MM.1S (cell line): ENCODE results near the gene MEF2C.

Experiments used
- DNase-seq: peaks from one replicate; pipeline ENCODE4 v3.0.0-alpha.2; 2015
- H2AFZ ChIP-seq: fragments of 300-600 bp; sonication (generic); 2 replicates; pipeline ENCODE4 v1.6.0; 2016; ENCODE audit warnings: antibody characterized with exemption, low read length
- H3F3A ChIP-seq: fragments of 300-600 bp; sonication (generic); 2 replicates; pipeline ENCODE4 v1.6.1; 2016; ENCODE audit warnings: mild to moderate bottlenecking, antibody characterized with exemption, low read length, moderate library complexity, mixed read lengths; ENCODE audit not compliant: insufficient read depth
- H3K27ac ChIP-seq: fragments of 300-600 bp; sonication (generic); 2 replicates; pipeline ENCODE4 v1.5.1; 2016; ENCODE audit warnings: mild to moderate bottlenecking, low read length
- H3K27me3 ChIP-seq: fragments of 300-600 bp; sonication (generic); replicated peaks from 2 replicates; pipeline ENCODE4 v1.6.0; 2016; ENCODE audit warnings: low read length; ENCODE audit not compliant: insufficient read depth
- H3K36me3 ChIP-seq: fragments of 300-600 bp; sonication (generic); replicated peaks from 2 replicates; pipeline ENCODE4 v1.6.1; 2016; ENCODE audit warnings: mild to moderate bottlenecking, low read length, mixed read lengths; ENCODE audit not compliant: insufficient read depth
- H3K4me1 ChIP-seq: fragments of 300-600 bp; sonication (generic); 2 replicates; pipeline ENCODE4 v1.6.1; 2016; ENCODE audit warnings: low read length, mixed read lengths
- H3K4me2 ChIP-seq: fragments of 300-600 bp; sonication (generic); 2 replicates; pipeline ENCODE4 v1.6.0; 2016; ENCODE audit warnings: low read depth, low read length
- H3K4me3 ChIP-seq: fragments of 300-600 bp; sonication (generic); 2 replicates; pipeline ENCODE4 v1.5.1; 2016; ENCODE audit warnings: low read length, mixed read lengths
- H3K79me2 ChIP-seq: fragments of 300-600 bp; sonication (generic); 2 replicates; pipeline ENCODE4 v1.6.1; 2016; ENCODE audit warnings: mixed run types, low read length, mixed read lengths
- H3K9ac ChIP-seq: fragments of 300-600 bp; sonication (generic); 2 replicates; pipeline ENCODE4 v1.6.1; 2016; ENCODE audit warnings: low read length, mixed read lengths
- H3K9me2 ChIP-seq: fragments of 300-600 bp; sonication (generic); replicated peaks from 2 replicates; pipeline ENCODE4 v1.6.1; 2016; ENCODE audit warnings: mild to moderate bottlenecking, low read length, mixed read lengths; ENCODE audit not compliant: insufficient read depth
- H3K9me3 ChIP-seq: fragments of 300-600 bp; sonication (generic); replicated peaks from 2 replicates; pipeline ENCODE4 v1.6.1; 2016; ENCODE audit warnings: mild to moderate bottlenecking, low read length, mixed read lengths; ENCODE audit not compliant: insufficient read depth
- H4K20me1 ChIP-seq: fragments of 300-600 bp; sonication (generic); 2 replicates; pipeline ENCODE4 v1.6.1; 2016; ENCODE audit warnings: mild to moderate bottlenecking, low read length, moderate library complexity, mixed read lengths; ENCODE audit not compliant: insufficient read depth
- EZH2 ChIP-seq: fragments of 300-600 bp; sonication (generic); optimal IDR thresholded peaks from 2 replicates; pipeline ENCODE3; 2017; ENCODE audit warnings: low read depth, mild to moderate bottlenecking, antibody characterized with exemption, low read length, mixed read lengths
- EZH2phosphoT487 ChIP-seq: fragments of 300-600 bp; sonication (generic); IDR thresholded peaks from 2 replicates; pipeline ENCODE4 v1.6.1; 2018; ENCODE audit warnings: antibody characterized with exemption, low read length
- TF ChIP-seq, protein P1 (sequence below): fragments of 300-600 bp; sonication (generic); IDR thresholded peaks from 2 replicates; pipeline ENCODE4 v1.5.1; 2016; ENCODE audit warnings: antibody characterized with exemption, low read length, mixed read lengths

MEF2C gene

DNA sequence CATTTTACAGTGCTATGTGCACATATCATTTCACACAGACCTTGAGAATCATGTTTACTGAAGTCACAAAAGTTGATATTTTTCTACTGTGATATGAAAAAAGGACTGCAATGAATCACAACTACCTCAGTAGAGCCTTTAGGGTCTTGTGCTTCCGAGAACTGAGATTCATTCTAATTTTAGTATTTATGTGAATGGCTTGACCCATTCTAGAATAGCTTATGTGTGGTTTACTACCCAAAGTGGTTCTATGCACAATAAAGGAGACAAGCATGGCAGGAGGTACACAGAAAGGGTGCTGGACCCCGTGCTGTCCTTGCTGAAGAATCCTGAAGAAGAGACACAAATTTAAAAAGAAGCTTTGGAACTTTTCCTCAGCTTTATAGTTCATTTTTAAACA, 28.2 kb downstream of the MEF2C start:
- Histone ChIP-seq H3K36me3 (peaks cover 15% of the 10 kb centered on the region), H3K4me2 (no peak overlapping the region), H3K4me3 (no peak overlapping the region), H3F3A (peaks cover 5% of the 10 kb centered on the region; the same call in 1 of the 2 replicates), H2AFZ (no peak overlapping the region), H3K4me1 (no peaks in the 10 kb centered on the region), H3K9ac (no peak overlapping the region), H3K27me3 (no peaks in the 10 kb centered on the region), H3K9me3 (no peaks in the 10 kb centered on the region), H3K79me2 (peaks cover 98% of the 10 kb centered on the region), H3K9me2 (no peaks in the 10 kb centered on the region), H3K27ac (no peak overlapping the region), H4K20me1 (no peaks in the 10 kb centered on the region)
- TF ChIP-seq EZH2: no peak
- no peak for TF ChIP-seq EZH2phosphoT487
- TF ChIP-seq, protein P1, sequence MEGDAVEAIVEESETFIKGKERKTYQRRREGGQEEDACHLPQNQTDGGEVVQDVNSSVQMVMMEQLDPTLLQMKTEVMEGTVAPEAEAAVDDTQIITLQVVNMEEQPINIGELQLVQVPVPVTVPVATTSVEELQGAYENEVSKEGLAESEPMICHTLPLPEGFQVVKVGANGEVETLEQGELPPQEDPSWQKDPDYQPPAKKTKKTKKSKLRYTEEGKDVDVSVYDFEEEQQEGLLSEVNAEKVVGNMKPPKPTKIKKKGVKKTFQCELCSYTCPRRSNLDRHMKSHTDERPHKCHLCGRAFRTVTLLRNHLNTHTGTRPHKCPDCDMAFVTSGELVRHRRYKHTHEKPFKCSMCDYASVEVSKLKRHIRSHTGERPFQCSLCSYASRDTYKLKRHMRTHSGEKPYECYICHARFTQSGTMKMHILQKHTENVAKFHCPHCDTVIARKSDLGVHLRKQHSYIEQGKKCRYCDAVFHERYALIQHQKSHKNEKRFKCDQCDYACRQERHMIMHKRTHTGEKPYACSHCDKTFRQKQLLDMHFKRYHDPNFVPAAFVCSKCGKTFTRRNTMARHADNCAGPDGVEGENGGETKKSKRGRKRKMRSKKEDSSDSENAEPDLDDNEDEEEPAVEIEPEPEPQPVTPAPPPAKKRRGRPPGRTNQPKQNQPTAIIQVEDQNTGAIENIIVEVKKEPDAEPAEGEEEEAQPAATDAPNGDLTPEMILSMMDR: no peak
- DNase-seq: no peak

DNA sequence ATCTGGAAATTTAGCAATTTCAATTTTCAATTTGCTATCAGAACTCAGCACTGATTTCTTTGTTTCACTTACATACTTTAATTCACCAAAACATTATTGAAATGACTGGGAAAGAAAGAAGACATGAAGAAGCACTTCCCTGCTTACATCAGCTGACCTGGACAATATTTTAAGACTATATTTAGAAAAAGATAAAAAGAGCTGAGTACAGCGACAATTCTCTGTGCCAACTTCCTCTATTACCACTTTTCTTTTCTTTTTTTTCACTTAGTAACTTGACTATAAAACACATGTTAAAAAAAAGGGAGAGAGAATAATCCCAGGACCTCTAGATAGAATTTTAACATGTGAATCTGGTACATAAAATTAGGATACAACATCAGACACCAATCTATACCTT, 35.6 kb downstream of the MEF2C start:
- Histone ChIP-seq H3K27me3 (no peaks in the 10 kb centered on the region), H3K27ac (no peak overlapping the region), H3K4me3 (no peak overlapping the region), H3K9me2 (no peaks in the 10 kb centered on the region), H3K36me3 (0 out of 2 replicates have a peak, but pooled peaks cover 7% of the 10 kb centered on the region), H3K9ac (no peak overlapping the region), H3K4me2 (no peak overlapping the region), H3K9me3 (no peaks in the 10 kb centered on the region), H2AFZ (no peak overlapping the region), H3K79me2 (peaks cover 97% of the 10 kb centered on the region), H3F3A (0 out of 2 replicates have a peak, but pooled peaks cover 2% of the 10 kb centered on the region), H4K20me1 (0 out of 2 replicates have a peak, but pooled peaks cover 4% of the 10 kb centered on the region), H3K4me1 (peaks cover 13% of the 10 kb centered on the region)
- TF ChIP-seq, protein P1: no peak
- no peak for TF ChIP-seq EZH2
- no peak for TF ChIP-seq EZH2phosphoT487
- DNase-seq: no peak

DNA sequence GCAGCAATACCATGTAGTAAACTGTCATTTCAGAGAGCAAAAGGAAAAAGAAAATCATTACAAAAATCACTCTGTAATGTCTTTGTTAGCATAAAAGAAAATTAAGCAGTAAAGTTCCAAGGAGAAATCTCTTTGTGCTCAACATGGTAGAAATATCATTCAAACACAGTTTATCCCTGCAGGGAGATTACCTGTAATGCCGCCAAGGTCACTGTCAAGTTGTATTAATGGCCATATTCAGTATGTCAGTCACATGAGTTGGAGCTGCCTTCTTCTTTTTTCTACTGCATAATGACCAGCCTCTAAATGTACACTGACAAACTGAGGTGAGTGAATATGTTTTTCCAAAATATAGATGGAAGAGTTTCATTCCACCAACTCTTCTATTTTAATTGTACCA, 36.5 kb downstream of the MEF2C start:
- no peak overlapping the region for H2AFZ ChIP-seq
- H3K4me2 ChIP-seq: no peak overlapping the region
- H3K79me2 ChIP-seq: peaks cover 98% of the 10 kb centered on the region
- H3K4me3 ChIP-seq: no peak overlapping the region
- 0 out of 2 replicates have a peak, but pooled peaks cover 2% of the 10 kb centered on the region for H3F3A ChIP-seq
- H3K4me1 ChIP-seq: peaks cover 13% of the 10 kb centered on the region
- H3K9me2 ChIP-seq: no peaks in the 10 kb centered on the region
- 0 out of 2 replicates have a peak, but pooled peaks cover 4% of the 10 kb centered on the region for H4K20me1 ChIP-seq
- TF ChIP-seq, protein P1: no peak
- TF ChIP-seq EZH2: no peak
- no peak for TF ChIP-seq EZH2phosphoT487
- no peak for DNase-seq
- no peaks in the 10 kb centered on the region for H3K27me3 ChIP-seq
- 0 out of 2 replicates have a peak, but pooled peaks cover 7% of the 10 kb centered on the region for H3K36me3 ChIP-seq
- H3K9me3 ChIP-seq: no peaks in the 10 kb centered on the region
- no peak overlapping the region for H3K27ac ChIP-seq
- H3K9ac ChIP-seq: no peak overlapping the region
